NCI-H1105 (cell line): Measurements from ENCODE around the gene ABCD1.
"Not testable (repeated sequence)": the region's sequence is repeated elsewhere in the genome, so short reads cannot be mapped to it uniquely, and the experiment has no call there.

Experiments
- DNase-seq: peaks from one replicate; lab custom pipeline; 2025; lab: John Stamatoyannopoulos, UW

ABCD1 gene

DNA sequence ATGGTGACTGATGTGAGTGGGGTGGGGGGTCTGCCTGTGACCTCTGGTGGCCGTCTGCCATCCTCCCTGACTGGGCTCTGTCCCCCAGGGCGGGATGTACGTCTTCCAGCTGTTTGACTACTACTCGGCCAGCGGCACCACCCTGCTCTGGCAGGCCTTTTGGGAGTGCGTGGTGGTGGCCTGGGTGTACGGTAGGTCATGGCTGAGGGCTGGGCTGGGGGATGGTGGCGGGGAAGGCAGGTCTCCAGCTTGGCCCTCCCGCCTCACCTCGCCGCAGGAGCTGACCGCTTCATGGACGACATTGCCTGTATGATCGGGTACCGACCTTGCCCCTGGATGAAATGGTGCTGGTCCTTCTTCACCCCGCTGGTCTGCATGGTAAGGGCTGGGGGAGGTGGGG lies 30.4 kb upstream of the ABCD1 start:
- DNase-seq, result not testable (repeated sequence)

DNA sequence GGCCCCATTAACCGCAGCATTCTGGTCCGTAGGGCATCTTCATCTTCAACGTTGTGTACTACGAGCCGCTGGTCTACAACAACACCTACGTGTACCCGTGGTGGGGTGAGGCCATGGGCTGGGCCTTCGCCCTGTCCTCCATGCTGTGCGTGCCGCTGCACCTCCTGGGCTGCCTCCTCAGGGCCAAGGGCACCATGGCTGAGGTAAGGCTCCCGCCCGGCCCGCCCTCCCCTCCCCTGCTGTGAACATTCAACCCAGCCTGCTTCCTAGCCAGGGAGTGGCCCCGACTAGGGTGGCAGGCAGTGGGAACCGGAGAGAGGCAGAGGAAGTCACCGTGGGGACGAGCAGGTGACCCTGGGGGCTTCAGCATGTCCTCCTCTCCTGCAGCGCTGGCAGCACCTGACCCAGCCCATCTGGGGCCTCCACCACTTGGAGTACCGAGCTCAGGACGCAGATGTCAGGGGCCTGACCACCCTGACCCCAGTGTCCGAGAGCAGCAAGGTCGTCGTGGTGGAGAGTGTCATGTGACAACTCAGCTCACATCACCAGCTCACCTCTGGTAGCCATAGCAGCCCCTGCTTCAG lies 29.9 kb upstream of the ABCD1 start:
- no peak for DNase-seq

DNA sequence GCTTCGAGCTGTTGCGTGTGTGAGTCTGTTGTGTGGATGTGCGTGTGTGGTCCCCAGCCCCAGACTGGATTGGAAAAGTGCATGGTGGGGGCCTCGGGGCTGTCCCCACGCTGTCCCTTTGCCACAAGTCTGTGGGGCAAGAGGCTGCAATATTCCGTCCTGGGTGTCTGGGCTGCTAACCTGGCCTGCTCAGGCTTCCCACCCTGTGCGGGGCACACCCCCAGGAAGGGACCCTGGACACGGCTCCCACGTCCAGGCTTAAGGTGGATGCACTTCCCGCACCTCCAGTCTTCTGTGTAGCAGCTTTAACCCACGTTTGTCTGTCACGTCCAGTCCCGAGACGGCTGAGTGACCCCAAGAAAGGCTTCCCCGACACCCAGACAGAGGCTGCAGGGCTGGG lies 28.6 kb upstream of the ABCD1 start:
- DNase-seq, result no peak

DNA sequence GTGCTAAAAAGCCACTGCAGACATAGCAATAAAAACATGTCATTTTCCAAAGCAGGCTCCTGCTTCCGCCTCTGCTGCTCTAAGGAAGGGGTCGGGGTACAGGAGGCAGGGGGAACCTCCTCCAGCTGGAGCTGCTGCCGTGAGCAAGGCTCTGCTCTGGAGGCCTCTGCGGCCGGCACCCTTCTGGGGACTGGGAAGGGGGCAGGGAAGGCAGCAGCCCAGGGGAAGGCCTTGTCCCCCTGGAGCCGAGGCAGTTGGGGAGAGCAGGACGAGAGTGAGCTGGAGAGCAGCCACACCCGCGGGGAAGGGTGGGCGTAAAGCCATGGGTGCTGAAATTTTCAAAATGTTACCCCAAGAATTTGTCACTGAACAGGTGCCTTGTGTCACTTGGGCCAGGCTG lies 28.1 kb upstream of the ABCD1 start:
- DNase-seq, result not testable (repeated sequence)

DNA sequence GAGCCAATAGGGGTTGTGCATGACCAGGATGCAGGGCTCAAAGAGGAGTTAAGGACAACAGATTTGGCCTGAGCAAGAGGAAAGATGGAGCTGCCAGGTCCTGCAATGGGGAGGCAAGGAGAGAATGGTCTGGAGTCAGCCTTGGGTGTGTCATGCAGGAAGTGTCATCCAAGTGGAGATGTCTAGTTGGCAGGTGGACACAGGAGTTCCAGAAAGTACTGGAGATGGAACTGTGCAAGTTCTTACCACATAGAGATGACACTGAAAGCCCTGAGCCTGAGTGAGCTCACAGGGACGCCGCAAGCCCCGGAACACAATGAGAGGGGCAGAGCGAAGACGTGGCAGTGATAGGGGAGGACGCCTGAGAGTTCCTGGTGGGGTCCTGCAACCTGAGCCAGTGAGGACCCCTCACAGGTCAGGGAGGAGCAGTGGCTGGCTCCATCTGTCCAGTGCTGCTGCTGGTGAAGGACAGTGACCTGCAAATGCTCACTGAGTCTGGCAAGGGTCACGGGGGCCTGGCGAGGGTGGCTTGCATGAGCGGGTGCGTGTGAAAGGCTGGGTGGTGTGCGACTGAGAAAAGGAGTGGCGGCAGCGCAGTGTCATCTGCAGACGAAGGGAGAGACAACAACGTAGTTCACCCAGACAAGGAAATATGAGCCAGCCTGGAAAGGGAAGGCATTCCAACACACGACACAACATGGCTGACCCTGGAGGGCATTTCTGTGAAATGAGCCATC lies 27.5 kb upstream of the ABCD1 start:
- DNase-seq, result not testable (repeated sequence)

DNA sequence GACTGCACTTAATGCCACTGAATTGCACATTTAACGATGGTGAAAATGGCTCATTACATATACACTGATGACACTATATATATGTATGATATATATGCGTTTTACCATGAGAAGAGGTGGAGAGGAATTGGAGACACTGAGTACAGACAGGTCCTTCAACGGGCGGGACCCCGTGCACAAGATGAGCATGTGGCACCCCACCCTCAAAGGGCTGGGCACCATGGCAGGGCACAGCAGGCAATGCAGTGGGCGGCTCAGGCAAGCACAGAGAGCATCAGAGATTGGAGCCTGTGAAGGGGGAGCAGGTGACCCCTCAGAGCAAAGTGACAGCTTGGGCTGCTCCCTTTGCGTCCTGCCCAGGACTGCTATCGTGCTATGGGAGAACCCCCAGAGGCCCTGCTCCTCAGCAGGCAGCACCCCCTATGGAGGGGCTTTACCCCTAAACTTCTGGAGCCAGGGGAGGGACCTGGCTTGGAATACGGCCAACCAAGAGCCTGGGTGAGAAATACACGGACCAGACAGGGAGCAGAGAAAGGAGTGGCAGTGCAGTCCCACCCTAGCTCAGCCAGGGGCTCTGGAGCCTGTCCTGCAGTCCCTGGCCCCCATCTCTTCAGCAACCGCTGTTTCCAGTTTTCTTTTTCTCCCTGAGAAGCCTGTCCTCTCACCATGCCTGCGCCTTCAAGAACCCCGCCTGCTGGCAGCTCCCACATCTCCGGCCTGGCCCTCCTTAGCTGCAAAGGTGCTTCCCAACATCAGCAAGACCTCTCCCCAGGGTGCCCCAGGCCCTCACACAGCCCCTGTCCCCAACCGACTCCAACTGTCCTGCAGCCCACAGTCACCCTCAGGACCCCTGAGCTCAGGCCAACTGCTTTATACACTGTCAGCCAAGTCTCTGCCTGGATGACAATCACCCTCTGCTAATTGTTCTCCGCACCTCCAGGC lies 26.5 kb upstream of the ABCD1 start:
- no peak for DNase-seq

DNA sequence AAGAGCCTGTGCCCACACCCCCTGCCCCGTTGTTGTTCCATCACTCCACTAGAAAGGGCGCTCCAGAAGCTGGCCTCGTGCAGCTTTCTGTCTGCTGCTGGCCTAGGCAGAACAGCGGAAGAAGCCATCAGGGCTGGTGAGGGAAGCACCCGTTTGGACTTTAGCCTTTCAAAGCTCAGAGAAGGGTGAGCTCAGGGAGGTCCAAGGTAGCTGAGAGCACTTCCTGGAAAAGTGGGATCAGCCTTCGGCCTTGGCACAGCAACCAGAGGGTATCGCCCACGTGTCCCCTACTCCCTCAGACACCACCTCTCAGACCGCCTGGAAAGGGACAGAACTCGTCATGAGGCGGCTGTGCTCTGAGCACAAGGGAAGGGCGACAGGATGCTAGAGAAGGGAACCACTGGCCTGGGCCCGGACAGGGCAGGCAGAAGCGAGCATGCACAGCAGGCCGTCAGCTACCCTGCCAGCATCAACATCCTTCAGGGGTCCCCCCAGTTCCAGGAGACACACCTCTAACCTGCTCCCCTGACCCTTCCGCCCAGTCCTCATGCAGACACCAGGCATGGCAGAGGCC lies 25.4 kb upstream of the ABCD1 start:
- DNase-seq, result not testable (repeated sequence)

DNA sequence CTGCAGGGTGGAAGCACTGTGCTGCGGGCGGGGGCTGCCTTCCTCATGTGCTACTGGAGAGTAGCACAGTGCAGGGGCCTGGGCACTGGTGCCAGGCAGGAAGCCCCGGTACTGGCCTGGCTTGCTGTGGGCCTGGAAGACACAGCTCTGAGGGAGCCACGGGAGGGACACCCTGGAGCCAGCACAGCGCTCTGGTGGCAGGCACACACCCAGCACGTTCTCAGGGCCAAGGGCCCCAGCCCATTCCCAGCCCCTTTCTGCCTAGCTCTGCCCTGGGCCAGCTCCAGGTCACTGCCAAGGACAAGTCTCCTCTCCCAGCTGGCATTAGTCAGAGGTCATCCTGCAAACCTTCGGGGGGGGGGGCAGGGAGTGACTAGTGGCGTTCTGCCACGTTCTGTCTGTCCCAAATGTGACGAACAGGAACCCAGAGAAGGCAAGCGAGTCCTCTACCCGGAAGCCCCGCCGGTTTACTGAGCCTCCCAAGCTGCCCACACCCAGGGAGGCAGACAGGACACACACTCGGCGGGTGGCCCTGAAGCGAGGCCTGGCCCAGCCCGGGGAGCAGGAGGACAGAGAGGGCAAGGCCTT lies 24.8 kb upstream of the ABCD1 start:
- not testable (repeated sequence) for DNase-seq

DNA sequence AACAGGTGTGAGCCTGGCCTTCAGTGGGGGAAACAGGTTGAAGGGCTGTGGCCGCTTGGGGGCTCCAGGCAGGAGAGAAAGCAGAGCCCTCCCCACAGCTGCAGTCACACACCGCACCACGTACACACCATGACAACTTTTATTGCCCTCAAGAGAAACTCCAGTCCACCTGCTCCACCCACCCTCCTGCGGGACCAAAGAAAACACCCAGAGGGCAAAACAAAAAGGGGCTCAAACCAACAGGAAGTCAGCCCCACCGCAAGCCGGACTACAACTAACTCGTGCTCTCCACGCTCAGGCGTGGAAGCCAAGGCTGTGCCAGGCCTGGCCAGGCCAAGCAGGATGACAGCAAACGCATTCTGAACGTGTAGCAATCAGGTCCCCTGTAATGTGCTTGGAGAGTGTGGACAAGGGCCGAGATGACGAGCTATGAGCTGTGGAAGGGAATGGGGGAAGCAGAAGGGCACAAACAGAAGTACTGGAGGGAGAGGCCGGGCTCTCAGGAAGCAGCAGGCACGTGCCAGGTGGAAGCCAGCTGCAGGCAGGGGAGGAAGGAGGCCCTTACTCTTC lies 24.2 kb upstream of the ABCD1 start:
- no peak for DNase-seq

DNA sequence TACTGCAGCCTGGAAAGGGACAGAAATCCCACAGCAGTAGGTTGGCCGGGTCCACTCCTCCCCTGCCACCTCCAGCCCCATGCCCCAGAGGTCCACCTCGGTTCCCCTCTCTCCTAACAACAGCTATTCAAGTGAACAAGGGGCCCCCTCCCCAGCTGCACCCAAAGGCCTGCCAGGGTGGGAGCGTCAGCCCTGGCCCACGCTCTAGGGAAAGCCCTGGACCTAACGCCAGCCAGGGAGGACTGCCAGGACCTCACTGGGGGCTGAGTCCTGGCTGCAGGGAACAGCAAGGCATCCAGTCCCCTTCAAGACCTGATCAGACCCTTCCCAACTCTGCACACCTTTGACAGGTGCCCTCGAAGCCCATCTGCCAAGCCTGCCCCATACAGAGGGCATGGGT lies 23.7 kb upstream of the ABCD1 start:
- no peak for DNase-seq

DNA sequence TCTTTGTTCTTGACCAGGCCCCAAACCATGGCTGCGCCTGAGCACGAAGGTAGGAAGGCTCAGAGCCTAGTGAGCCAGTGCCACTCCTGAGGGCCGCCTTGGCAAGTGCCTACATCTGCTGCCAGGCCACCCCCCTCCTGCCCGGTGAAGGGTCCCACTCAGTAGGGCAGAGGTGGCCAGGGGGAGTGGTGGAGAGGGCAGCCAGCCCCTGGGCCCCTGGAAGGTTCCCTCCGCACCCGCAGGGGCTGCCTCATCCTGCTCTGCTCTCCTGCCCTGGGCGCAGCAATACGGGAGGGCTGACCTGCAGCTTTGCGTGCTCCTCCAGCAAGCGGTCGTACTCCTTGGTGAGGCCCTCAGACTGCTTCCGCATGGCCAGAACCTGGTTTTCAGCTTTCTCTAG lies 22.9 kb upstream of the ABCD1 start:
- no peak for DNase-seq

DNA sequence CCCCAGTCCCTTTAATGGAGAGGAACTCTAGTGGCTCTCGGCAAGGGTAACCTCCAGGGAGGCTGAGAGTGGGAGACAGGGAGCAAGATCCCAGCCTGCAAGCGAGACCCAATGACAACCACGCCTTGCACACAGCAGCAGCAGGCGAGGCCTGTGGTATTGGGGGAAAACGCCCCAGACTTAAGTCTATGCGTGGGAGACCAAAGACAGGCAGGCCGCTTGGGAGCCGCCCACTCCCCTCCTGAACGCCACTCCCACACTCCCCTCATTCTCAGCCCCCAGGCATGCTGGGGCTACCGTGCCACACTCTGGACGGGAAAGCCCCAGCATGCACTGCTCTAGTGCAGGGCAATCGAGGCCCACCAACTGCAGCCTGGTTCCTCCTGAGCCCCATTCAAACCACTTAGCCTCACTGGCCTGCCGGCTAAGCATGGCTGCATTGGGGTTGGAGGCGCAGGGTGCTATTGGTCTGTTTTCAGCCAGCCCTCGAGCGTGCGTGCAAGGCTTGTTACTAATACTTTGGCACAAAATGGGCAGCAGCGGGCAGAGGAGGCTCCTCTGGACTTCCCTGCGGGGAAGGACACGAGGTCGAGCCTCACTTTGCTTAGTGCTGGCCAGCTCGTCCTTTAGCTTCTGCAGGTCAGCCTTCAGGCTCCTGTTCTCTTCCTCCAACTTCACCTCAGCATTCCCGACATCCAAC lies 22.2 kb upstream of the ABCD1 start:
- DNase-seq, result no peak

DNA sequence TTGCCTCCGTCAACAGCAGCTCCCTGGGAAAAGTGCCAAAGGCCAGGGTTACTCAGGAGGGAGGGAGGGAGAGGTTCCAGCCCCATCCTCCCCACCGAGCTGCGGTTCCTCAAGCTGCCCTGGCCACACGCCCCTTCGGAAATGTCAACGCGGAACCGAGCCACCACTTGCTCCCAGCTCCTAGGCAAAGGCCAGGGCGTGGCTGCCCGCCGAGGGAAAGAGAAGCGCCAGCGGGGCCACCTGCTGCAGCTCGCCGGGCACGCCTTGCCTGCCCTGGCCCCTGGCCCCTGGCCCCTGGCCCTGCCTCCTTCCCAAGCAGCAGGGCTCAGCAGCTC lies 21.7 kb upstream of the ABCD1 start:
- no peak for DNase-seq

DNA sequence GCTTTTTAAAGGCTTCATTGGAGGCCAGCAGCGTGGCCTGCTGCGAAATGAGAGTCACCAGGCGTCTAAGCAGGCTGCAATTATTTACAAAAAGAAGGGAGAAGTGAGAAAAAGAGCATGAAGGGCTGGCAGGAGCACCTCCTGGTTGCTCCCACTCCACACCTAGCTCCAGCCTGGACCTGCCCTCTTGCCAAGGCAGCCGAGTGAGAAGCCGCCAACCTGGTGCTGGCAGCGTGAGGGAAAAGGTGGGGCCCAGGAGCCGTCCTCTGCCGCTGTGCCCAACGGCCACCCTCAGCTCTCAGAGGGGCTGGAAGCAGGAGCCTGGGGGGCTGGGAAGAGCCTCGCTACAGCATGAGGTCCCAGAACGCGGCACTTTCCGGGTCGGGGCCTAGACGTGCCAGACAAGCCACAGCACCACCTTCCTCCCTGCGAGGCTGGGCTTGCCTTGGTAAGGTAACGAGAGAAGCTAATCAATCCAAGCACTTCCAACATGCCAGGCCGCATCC lies 20.6 kb upstream of the ABCD1 start:
- no peak for DNase-seq

DNA sequence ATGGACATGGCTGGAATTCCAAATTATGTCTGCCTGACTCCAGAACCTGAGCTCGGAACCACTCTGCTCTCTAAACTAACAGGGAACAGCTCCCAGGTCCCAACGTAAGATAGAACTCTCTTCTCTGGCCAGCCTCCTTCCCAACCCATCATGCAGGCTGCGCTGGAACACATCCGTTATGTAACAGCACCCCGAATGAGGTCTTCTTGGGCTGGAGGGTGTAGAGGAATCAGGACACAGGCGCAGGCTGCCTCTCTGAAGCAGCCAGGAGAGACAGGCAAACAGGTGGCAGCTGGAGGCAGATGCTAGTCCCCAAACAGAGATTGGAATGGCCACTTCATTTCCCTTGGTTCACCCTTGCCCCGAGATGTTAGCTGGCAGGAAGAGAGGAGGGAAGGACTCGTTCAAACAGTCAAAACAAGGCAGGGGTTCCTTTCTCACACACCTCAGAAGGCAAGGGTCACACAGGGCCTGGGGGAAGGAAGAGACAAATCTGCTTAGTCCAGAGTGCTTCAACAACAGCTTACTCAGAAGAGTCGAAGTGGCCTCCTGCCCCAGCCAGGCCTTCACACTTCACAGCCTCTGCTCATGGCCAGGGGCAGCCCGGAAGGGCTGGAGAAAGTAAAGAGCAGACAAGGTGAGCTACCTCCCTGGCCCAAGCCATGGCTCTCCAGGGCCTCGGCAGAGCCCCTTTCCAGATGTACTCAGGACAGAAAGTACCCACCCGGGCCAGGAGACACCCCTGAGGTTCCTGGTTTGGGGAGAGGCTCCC lies 19.8 kb upstream of the ABCD1 start:
- not testable (repeated sequence) for DNase-seq

DNA sequence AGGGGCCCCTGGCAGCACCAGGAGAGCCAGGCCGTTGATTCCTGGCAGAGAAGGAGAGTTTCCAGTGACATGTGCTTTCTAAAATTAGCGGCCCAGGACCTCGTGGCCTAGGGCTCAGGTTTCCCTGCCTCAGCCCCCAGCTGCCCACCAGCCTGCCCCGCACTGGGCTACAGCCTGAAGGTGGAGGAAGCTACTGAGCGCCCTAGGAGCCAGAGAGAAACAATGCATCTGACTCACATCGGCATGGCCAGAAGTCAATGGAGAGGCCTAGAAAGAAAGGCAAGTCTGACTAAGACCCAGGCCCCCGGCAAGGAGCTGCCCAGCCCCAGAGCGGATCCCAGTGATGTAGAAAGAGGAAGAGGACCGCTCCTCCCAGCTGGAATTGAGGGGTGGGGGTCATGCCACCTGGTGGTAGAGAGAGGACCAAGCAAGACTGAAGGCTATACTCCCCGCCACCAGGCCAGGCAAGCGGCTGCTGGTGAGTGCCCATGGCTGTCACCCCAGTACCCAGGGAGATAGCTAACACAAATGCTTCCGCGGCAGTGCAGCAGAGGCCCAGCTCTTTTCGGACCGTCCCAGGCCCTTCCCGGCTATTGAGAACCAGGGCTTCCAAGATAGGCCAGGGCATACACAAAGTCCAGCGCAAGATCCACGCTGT lies 19.1 kb upstream of the ABCD1 start:
- DNase-seq, result not testable (repeated sequence)

DNA sequence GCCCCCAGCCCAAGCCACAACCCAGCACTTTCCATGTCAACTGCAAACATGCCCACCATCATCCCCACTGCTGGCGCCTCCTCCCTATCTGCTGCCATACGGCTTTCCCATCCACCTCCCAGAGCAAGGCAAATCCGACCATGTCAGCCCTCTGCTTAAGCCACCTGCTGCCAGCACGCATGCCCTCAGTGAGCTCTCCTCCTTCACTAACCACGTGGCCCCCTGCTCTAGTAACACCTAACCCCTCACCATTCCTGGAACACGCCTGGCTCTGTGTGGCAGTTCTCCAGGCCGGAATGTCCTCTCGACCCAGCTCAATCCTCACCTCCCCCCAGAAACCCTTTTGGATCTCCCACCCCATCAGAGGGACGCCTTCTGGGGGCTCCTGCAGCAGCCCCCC lies 17.9 kb upstream of the ABCD1 start:
- no peak for DNase-seq

DNA sequence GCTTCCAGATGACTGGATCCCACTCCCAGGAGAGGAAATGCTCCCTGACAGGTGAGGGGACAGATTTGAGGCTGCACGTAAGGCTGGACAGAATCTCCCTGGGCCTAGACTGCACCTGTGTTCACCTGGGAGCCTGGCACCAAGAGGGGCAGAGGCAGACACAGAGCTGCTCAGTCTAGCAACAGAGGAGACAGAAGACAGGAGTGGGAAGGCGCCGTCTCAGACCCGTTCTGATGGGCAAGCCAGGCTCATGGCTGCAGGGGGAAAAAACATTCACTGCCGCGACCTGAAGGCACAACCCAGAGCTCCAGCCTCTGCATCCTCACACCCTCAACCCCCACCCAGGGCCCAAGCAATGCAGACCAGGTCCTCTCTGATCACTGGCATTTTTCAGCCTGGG lies 17.2 kb upstream of the ABCD1 start:
- DNase-seq, result no peak

DNA sequence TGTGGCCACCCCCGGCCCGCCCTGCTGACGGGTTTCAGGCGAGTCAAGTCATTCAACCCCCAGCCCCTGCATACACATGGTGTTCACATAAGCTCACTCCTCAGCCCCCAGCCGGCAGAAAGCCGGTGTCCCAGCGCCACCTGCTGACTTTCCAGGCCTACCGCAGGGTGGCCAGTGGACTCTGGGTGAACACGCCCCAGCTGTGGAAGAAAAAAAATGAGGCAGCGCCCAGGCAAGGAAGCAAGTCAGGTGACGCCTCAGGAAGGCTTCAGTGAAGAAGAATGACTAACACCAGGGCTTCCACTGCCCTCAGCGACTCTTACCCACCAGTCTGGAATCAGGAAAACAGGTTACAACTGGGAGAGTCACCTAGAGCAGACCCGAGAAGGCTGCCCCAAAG lies 16.2 kb upstream of the ABCD1 start:
- DNase-seq, result no peak
